NCI-H748 (cell line): ENCODE measurements around the gene SLC1A7.

Source experiments
- DNase-seq: peaks from one replicate; lab custom pipeline; 2025; ENCODE audit not compliant: unreplicated experiment; lab: John Stamatoyannopoulos, UW

SLC1A7 gene

GRCh38 chr1:53092659-53093450, 49.6 kb downstream of the SLC1A7 start:
- DNase-seq: no peak

GRCh38 chr1:53091841-53092645, 50.4 kb downstream of the SLC1A7 start:
- DNase-seq: no peak

GRCh38 chr1:53090227-53091147, 52.0 kb downstream of the SLC1A7 start:
- no peak for DNase-seq

GRCh38 chr1:53089478-53090226, 52.8 kb downstream of the SLC1A7 start:
- DNase-seq: no peak

- no peak for DNase-seq
Measured at GRCh38 chr1:53088616-53089300, 53.7 kb downstream of the SLC1A7 start.

- DNase-seq: no peak
Measured at GRCh38 chr1:53087332-53088285, 54.8 kb downstream of the SLC1A7 start.

GRCh38 chr1:53086491-53087070, 55.9 kb downstream of the SLC1A7 start:
- DNase-seq: no peak

GRCh38 chr1:53085405-53085804, 57.0 kb downstream of the SLC1A7 start:
- no peak for DNase-seq

- no peak for DNase-seq
Measured at GRCh38 chr1:53084589-53084971, 57.9 kb downstream of the SLC1A7 start.

GRCh38 chr1:53083636-53084588, 58.5 kb downstream of the SLC1A7 start:
- DNase-seq: no peak

- DNase-seq: no peak
Measured at GRCh38 chr1:53082826-53083455, 59.5 kb downstream of the SLC1A7 start.

GRCh38 chr1:53081384-53082066, 60.9 kb downstream of the SLC1A7 start:
- no peak for DNase-seq

- DNase-seq: no peak
Measured at GRCh38 chr1:53080769-53081168, 61.7 kb downstream of the SLC1A7 start.

GRCh38 chr1:53080041-53080440, 62.4 kb downstream of the SLC1A7 start:
- no peak for DNase-seq

- no peak for DNase-seq
Measured at GRCh38 chr1:53079251-53079650, 63.2 kb downstream of the SLC1A7 start.
